Upper lobe of left lung (tissue), 4 donors: ENCODE data around the gene PAMR1.

ENCODE experiments used
- EP300 ChIP-seq, 4 donors: sonication (generic); formaldehyde crosslinking; IDR thresholded peaks; one replicate each; pipeline ENCODE4 v1.5.1; 2017; ENCODE audit warnings: antibody characterized with exemption in 4 of 4, control low read depth in 2 of 4
- POLR2A ChIP-seq, 4 donors: fragments of 450-650 bp; IDR thresholded peaks; one replicate each; pipeline ENCODE4 v1.5.1; 2016 to 2017; ENCODE audit warnings: antibody characterized with exemption in 4 of 4, mild to moderate bottlenecking in 2 of 4
- POLR2AphosphoS5 ChIP-seq, 2 donors: sonication (generic); formaldehyde crosslinking; IDR thresholded peaks; one replicate each; pipeline ENCODE4 v1.5.1; 2017; ENCODE audit warnings: antibody characterized with exemption in 2 of 2
- TF ChIP-seq, protein P1 (sequence below), 6 experiments: fragments of 450-650 bp in 4 of 6; fragments of 200-600 bp in 2 of 6; sonication (generic) in 2 of 6; IDR thresholded peaks; one replicate each; pipeline ENCODE4 v1.5.1; 2016 to 2019; ENCODE audit warnings: antibody characterized with exemption in 6 of 6

DNA sequence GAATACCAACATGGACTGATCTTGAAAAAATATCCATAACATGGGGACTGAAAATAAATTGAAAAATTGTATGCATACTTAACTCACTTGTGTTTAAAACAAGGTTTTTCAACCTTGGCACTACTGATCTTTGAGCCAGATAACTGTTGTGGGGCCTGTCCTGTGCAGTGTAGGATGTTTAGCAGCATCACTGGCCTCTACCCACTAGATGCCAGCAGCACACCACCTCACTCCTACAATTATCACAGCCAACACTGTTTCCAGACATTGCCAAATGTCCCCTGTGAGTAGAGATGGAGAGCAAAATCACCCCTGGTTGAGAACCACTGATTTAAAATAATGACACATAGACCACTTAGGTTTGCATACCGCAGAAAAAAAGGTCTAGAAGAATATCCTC, 61.1 kb downstream of the PAMR1 start:
- no peak for TF ChIP-seq POLR2AphosphoS5 (IDR thresholded peaks at IDR 0.05)
- TF ChIP-seq, protein P1, sequence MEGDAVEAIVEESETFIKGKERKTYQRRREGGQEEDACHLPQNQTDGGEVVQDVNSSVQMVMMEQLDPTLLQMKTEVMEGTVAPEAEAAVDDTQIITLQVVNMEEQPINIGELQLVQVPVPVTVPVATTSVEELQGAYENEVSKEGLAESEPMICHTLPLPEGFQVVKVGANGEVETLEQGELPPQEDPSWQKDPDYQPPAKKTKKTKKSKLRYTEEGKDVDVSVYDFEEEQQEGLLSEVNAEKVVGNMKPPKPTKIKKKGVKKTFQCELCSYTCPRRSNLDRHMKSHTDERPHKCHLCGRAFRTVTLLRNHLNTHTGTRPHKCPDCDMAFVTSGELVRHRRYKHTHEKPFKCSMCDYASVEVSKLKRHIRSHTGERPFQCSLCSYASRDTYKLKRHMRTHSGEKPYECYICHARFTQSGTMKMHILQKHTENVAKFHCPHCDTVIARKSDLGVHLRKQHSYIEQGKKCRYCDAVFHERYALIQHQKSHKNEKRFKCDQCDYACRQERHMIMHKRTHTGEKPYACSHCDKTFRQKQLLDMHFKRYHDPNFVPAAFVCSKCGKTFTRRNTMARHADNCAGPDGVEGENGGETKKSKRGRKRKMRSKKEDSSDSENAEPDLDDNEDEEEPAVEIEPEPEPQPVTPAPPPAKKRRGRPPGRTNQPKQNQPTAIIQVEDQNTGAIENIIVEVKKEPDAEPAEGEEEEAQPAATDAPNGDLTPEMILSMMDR (IDR thresholded peaks at IDR 0.05) = no peak
- no peak for TF ChIP-seq POLR2A (IDR thresholded peaks at IDR 0.05)
- no peak for TF ChIP-seq EP300 (IDR thresholded peaks at IDR 0.05)
